K562 (cell line): ENCODE data around the gene MTFMT. TPM values are rescaled to one million over a fixed set of nuclear protein-coding genes. Genes with fewer than 3 reads are reported as not detected.

Experiments used
- ATAC-seq: fragments of 200-7000 bp; cut with Tn5 transposase; 3 replicates; pipeline ENCODE4 v1.9.1; 2020; ENCODE audit warnings: moderate library complexity
- BruUV-seq: library from RNA; stranded (reverse); fragments of 400-500 nt; replicated peaks from 2 replicates; lab custom pipeline; 2021; lab: Mats Ljungman, UMichigan
- CTCF ChIA-PET: fragments of 300-600 bp; formaldehyde crosslinking; extraction: SDS; loops from one replicate; lab custom pipeline; 2021; ENCODE audit warnings: low intra/inter-chr PET ratio; lab: Yijun Ruan, JAX
- POLR2A ChIA-PET: fragments of 300-600, 350-650 bp; sonication (Branson Sonifier 250); formaldehyde crosslinking; extraction: SDS; loops from one replicate; lab custom pipeline; 2021; ENCODE audit warnings: antibody characterized with exemption, inconsistent platforms; lab: Yijun Ruan, JAX
- DNase-seq, 4 experiments: peaks; one replicate each; pipeline versions ENCODE4 v3.0.0 to v3.0.0-alpha.2; 2011 to 2018; ENCODE audit warnings: low spot score in 3 of 4, mixed read lengths in 3 of 4; ENCODE audit errors: extremely low read depth in 1 of 4
- FAIRE-seq: peaks from 2 replicates; lab custom pipeline; 2011; peaks lifted over from hg19 to GRCh38; lab: Jason Lieb, UNC
- H2AFZ ChIP-seq: 2 replicates; pipeline ENCODE4 v1.6.0; 2011; ENCODE audit warnings: low read depth, low read length, control low read depth, inconsistent platforms
- H3K27ac ChIP-seq: fragments of 200-600 bp; 3 replicates; pipeline ENCODE4 v1.8.0; 2011; ENCODE audit warnings: low read depth, mild to moderate bottlenecking, control low read depth, inconsistent platforms, low read length, moderate library complexity, mixed read lengths; ENCODE audit errors: extremely low read depth
- H3K27me3 ChIP-seq, 2 experiments: fragments of 300-600 bp in 1 of 2; 2 replicates in 1 of 2; 3 replicates in 1 of 2; pipeline versions ENCODE4 v1.6.0 to v1.8.0; 2011; ENCODE audit warnings: inconsistent platforms in 2 of 2, low read length in 2 of 2, mild to moderate bottlenecking in 1 of 2, mixed read lengths in 1 of 2, moderate library complexity in 1 of 2; ENCODE audit not compliant: control insufficient read depth in 2 of 2, insufficient read depth in 2 of 2
- H3K36me3 ChIP-seq: fragments of 300-600 bp; 3 replicates; pipeline ENCODE4 v1.8.0; 2011; ENCODE audit warnings: mild to moderate bottlenecking, low read length, inconsistent platforms; ENCODE audit not compliant: control insufficient read depth, insufficient read depth
- H3K4me1 ChIP-seq, 2 experiments: fragments of 200-600 bp in 1 of 2; replicated peaks in 1 of 2; 2 replicates in 1 of 2; 3 replicates in 1 of 2; pipeline versions ENCODE4 v1.5.1 to v1.8.0; 2011; ENCODE audit warnings: inconsistent platforms in 2 of 2, low read length in 2 of 2, mild to moderate bottlenecking in 1 of 2, mixed read lengths in 1 of 2, moderate library complexity in 1 of 2; ENCODE audit not compliant: control insufficient read depth in 2 of 2, insufficient read depth in 2 of 2
- H3K4me2 ChIP-seq: 2 replicates; pipeline ENCODE4 v1.6.1; 2011; ENCODE audit warnings: low read length, control low read depth, inconsistent platforms, mixed read lengths; ENCODE audit not compliant: insufficient read depth
- H3K4me3 ChIP-seq: fragments of 200-600 bp; sonication (generic), shearing (Covaris generic); 2 replicates; pipeline ENCODE4 v1.5.1; 2016; ENCODE audit warnings: control low read depth, inconsistent platforms
- H3K79me2 ChIP-seq: fragments of 200-600 bp; 3 replicates; pipeline ENCODE4 v1.8.0; 2011; ENCODE audit warnings: low read length, inconsistent platforms; ENCODE audit not compliant: control insufficient read depth, insufficient read depth
- H3K9ac ChIP-seq, 2 experiments: 2 replicates each; pipeline versions ENCODE4 v1.6.0 to v1.6.1; 2011; ENCODE audit warnings: low read depth in 2 of 2, low read length in 2 of 2, control low read depth in 1 of 2, inconsistent platforms in 1 of 2, mild to moderate bottlenecking in 1 of 2, mixed read lengths in 1 of 2; ENCODE audit not compliant: insufficient read depth in 1 of 2
- H3K9me1 ChIP-seq: one replicate; pipeline ENCODE4 v1.6.0; 2011; ENCODE audit warnings: inconsistent platforms, mild to moderate bottlenecking, low read length, moderate library complexity; ENCODE audit not compliant: control insufficient read depth, insufficient read depth
- H3K9me3 ChIP-seq: replicated peaks from 2 replicates; pipeline ENCODE4 v1.5.1; 2011; ENCODE audit warnings: low read depth, low read length, inconsistent platforms; ENCODE audit not compliant: control insufficient read depth, insufficient read depth
- H4K20me1 ChIP-seq: replicated peaks from 2 replicates; pipeline ENCODE4 v1.6.1; 2011; ENCODE audit warnings: low read length, inconsistent platforms, mixed read lengths; ENCODE audit not compliant: control insufficient read depth, insufficient read depth
- PHF21A ChIP-seq: fragments of 450-650 bp; IDR thresholded peaks from 2 replicates; pipeline ENCODE4 v1.6.1; 2017; ENCODE audit warnings: low read depth, borderline replicate concordance
- SPI1 ChIP-seq: IDR thresholded peaks from 2 replicates; pipeline ENCODE4 v1.6.1; 2011; ENCODE audit warnings: low read depth, low read length, control low read depth, borderline replicate concordance
- ZNF140 ChIP-seq: fragments of 250-450 bp; sonication (Bioruptor Pico); IDR thresholded peaks from 2 replicates; pipeline ENCODE4 v1.8.0; 2021; ENCODE audit warnings: moderate library complexity, mild to moderate bottlenecking, inconsistent platforms
- ZNF274 ChIP-seq: IDR thresholded peaks from 2 replicates; pipeline ENCODE4 v1.6.1; 2011; ENCODE audit warnings: low read depth, mild to moderate bottlenecking, low read length, moderate library complexity, borderline replicate concordance
- WGBS: fragments of 100-300 bp; shearing (Covaris generic); methylation state at CpG from one replicate; pipeline ENCODE4 v1.1.6; 2016; ENCODE audit warnings: low coverage, mixed read lengths; ENCODE audit not compliant: insufficient coverage; ENCODE audit errors: missing lambda C conversion rate; 5-methylcytosine and 5-hydroxymethylcytosine counted together
- in situ Hi-C: fragments of 300-500 bp; cut with MboI; formaldehyde crosslinking; loops from 4 replicates; pipeline ENCODE4 v1.15.0; 2018; ENCODE audit warnings: inconsistent platforms, mixed read lengths
- intact Hi-C: fragments of 100-400 bp; cut with micrococcal nuclease; formaldehyde crosslinking; loops from 2 replicates; pipeline ENCODE4 v1.14.2; 2022
- polyA plus RNA-seq, 8 experiments: library from polyadenylated mRNA; depleted of rRNA in 4 of 8; stranded (reverse) in 5 of 8; unstranded in 3 of 8; fragments of >200 nt; fragmentation: Nextera tagmentation in 2 of 8; fragmentation: Illumina TruSeq in 1 of 8; extraction: Ambion mirVana in 2 of 8; extraction: Trizol in 1 of 8; gene quantifications; 2 replicates each; pipeline versions ENCODE4 v1.2.1 to v1.2.3, GENCODE V29; 2011 to 2014; ENCODE audit warnings: inconsistent platforms in 1 of 8, missing spikeins in 1 of 8
- total RNA-seq, 7 experiments: library from RNA; depleted of rRNA in 6 of 7; stranded (reverse); fragments of >200 nt in 6 of 7; fragmentation: Illumina TruSeq in 2 of 7; extraction: Trizol in 2 of 7; gene quantifications; 2 replicates each; pipeline versions ENCODE4 v1.2.1 to v1.2.3, GENCODE V29; 2011 to 2021; ENCODE audit warnings: low replicate concordance in 1 of 7
- TF ChIP-seq, protein P1 (sequence below): sonication (generic); formaldehyde crosslinking; IDR thresholded peaks from 2 replicates; pipeline ENCODE4 v1.8.1; 2023; ENCODE audit warnings: mild to moderate bottlenecking, missing genetic modification reagents

The MTFMT gene
- total and polyA plus RNA-seq, 9 of the 15 experiments (the other 6 are each of a cell fraction or from before 2014, with no cell fraction given) = 1.4 to 31.1 (median 16.2) TPM

DNA sequence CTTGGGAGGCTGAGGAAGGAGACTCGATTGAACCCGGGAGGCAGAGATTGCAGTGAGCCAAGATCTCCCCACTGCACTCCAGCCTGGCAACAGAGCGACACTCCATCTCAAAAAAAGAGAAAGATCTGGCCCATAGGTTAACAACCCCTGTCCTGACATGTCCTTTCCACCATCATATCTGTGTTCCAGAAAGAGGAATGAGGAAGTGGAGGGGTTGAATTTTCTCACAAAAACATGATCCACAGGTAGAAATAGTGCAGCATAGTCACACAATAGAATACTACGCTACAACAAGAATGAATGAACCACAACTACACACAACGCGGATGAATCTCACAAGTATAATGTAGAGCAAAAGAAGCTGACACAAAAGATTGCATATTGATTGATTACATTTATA lies 11.0 kb upstream of the MTFMT start:
- no peak for ATAC-seq
- no peak for DNase-seq
- no peaks in the 10 kb centered on the region for H3K36me3 ChIP-seq
- H3K4me1 ChIP-seq = no peaks in the 10 kb centered on the region; a peak in 1 of 5 replicates
- FAIRE-seq = no peak
- in situ Hi-C loops = no loop called here
- WGBS = 19% methylated on average over 6 of the region's 6 CpGs
- H3K4me2 ChIP-seq = no peak overlapping the region
- no peaks in the 10 kb centered on the region for H3K79me2 ChIP-seq
- ChIA-PET CTCF (no interaction called here), POLR2A (no interaction called here)
- no peaks in the 10 kb centered on the region; the same call in 1 of the 2 replicates for H3K9me3 ChIP-seq
- no peak overlapping the region for H3K4me3 ChIP-seq
- no peaks in the 10 kb centered on the region for H4K20me1 ChIP-seq
- no peak overlapping the region for H3K9ac ChIP-seq
- no peak overlapping the region for H3K27ac ChIP-seq
- H2AFZ ChIP-seq = no peak overlapping the region
- TF ChIP-seq, protein P1, sequence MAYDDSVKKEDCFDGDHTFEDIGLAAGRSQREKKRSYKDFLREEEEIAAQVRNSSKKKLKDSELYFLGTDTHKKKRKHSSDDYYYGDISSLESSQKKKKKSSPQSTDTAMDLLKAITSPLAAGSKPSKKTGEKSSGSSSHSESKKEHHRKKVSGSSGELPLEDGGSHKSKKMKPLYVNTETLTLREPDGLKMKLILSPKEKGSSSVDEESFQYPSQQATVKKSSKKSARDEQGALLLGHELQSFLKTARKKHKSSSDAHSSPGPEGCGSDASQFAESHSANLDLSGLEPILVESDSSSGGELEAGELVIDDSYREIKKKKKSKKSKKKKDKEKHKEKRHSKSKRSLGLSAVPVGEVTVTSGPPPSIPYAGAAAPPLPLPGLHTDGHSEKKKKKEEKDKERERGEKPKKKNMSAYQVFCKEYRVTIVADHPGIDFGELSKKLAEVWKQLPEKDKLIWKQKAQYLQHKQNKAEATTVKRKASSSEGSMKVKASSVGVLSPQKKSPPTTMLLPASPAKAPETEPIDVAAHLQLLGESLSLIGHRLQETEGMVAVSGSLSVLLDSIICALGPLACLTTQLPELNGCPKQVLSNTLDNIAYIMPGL (CRISPR knock-in tag) = no peak
- peak; percentile 68 for TF ChIP-seq SPI1
- no peaks in the 10 kb centered on the region for H3K9me1 ChIP-seq
- peaks cover 0 to 16% of the 10 kb centered on the region in 2 experiments; a peak in 2 of 5 replicates for H3K27me3 ChIP-seq
- no TSS peak for BruUV-seq
- intact Hi-C loops = no loop called here

DNA sequence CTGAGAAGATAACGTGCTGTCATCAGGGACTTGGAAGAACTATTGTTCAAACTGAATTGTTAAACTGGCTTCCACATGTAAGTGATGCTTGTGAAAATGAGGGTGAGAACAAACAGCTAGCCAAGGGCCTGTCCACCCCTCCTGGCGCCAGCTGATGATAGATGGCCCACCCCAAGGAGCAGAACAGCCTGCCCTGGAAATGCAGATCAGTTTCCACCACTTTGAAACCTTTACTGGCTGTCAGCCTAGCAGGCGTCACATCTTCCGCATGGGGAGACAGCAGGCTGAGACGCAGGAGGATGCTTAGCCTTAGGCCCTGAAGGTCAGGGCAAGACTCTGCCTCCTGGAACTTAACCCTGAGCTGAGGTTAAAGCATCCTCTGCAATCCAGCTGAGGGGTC lies 9.4 kb upstream of the MTFMT start:
- Histone ChIP-seq H3K27me3 (peaks cover 0 to 16% of the 10 kb centered on the region in 2 experiments; a peak in 2 of 5 replicates), H3K9me1 (no peaks in the 10 kb centered on the region), H3K9me3 (no peaks in the 10 kb centered on the region; the same call in 1 of the 2 replicates), H3K9ac (no peak overlapping the region), H3K36me3 (no peaks in the 10 kb centered on the region), H3K27ac (no peak overlapping the region), H3K4me1 (no peaks in the 10 kb centered on the region), H3K4me3 (no peak overlapping the region), H2AFZ (no peak overlapping the region), H3K79me2 (no peaks in the 10 kb centered on the region), H4K20me1 (no peaks in the 10 kb centered on the region), H3K4me2 (no peak overlapping the region)
- in situ Hi-C loops (loop anchor here (10.0 kb wide), 1 partner anchor 304 kb away; no protein-coding TSS in a partner anchor), intact Hi-C loops (loop anchor here (10.0 kb wide), 1 partner anchor 346 kb away; no protein-coding TSS in a partner anchor)
- WGBS = 12% methylated on average over 5 of the region's 5 CpGs
- no TSS peak for BruUV-seq
- DNase-seq (no peak), ATAC-seq (no peak), FAIRE-seq (peak; percentile 6)
- no peak for TF ChIP-seq ZNF274
- no peak for TF ChIP-seq PHF21A
- no peak for TF ChIP-seq ZNF140 (CRISPR knock-in tag)
- ChIA-PET POLR2A (interaction anchor here (1.4 kb wide), 1 partner anchor 266 kb away, joined by 5 read pairs; the partner anchor contains the start of gene RNU5B-1), CTCF (no interaction called here)
